GM19328 (cell line): Measurements from ENCODE around the gene GFY.

Experiments used
- ATAC-seq: cut with Tn5 transposase; IDR thresholded peaks from one replicate; pipeline ENCODE4 v1.9.1; 2021; ENCODE audit warnings: mild to moderate bottlenecking, moderate library complexity; ENCODE audit not compliant: unreplicated experiment

Gene GFY, protein sequence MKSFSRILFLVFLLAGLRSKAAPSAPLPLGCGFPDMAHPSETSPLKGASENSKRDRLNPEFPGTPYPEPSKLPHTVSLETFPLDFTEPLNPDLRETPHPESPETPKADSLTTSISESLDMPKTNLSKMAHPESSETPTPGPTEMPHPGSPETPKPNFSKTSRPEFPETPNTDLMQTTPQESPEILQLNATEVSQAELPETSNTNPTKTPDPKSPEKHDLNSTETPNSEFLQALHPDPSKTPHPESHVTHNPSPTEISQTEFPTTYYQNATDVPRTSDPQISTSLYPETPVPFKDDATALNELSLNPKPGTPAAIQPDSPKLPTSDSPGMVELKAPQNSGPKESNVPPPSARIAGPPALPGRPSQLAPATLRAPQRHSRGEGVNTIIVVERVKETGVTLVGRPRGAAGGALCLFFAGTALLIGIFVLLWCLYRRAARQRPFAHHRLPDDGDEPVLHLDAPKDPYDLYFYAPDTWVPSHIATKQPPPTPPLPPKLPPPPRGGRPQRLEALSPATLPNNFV

DNA sequence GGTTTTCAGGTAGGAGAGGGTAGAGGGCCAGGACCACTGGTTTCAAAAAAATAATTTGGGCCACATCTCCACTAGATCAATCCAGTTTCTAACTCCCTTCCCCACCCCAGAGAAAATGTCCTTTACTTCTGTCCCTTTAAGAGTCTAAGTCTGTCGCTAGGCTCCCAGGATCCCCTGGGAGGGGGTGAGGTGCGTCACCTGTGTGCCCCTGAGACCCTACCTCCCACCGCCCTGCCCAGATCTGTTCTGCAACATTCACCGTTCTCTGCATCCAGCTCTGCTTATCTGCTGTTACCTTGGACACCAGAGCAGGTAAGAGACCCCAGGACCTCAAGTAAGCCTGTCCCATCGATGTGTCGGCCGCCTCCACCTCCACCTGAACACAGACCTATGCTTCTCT lies at the start of gene GFY:
GFY (plus strand) TSS at position 211 of the 400 bp plus-strand sequence. CDS start 1,043 bp downstream, outside the sequence.
- ATAC-seq = no peak

DNA sequence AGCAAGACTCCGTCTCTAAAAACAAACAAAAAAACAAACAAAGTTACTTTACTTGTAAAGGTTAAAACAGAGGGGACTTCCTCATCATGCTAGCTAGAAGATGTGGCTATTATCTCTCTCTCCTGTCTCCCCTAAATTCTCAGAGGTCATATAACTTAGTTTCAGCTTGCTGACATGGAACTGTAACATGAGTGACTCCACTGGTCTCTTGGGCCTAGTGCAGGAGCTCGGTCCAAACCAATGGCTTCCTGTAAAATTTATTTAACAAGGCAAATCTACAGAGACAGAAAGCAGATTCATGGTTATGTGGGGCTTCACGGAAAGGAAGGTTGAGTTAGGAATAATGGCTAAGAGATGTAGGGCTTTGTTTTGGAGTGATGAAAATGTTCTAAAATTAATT lies 46.7 kb upstream of the GFY start:
- no peak for ATAC-seq

DNA sequence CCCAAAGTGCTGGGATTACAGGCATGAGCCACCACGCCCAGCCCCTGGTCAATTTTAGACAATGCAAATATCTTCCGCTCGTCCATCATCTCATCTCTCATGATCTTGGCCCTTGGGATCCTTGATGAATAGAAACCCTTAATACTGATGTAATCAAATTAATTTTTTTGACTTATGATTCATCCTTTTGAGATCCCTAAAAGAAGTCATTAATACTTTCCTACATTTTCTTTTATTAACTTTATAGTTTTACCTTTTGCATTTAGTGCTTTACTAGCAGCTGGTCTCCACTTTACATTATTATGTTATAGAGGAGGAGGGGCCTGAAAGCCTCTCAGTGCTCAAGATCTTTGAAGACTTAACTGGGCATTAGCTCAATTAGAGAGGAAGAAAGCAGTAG lies 44.8 kb upstream of the GFY start:
- no peak for ATAC-seq

DNA sequence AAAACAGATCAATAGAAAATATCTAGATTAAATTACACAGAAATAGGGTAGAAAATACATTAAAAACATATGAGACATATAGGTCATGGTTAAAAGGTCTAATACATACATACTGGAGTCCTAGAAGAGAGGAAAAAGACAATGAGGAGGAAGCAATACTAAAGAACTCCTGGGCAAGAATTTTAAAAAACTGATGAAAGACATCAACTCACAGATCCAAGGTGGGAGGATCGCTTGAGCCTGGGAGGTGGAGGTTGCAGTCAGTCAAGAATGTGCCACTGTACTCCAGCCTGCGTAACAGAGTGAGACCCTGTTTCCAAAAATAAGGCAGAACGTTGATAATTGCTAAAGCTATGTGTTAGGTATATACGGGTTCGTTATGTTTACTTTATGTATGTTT lies 42.5 kb upstream of the GFY start:
- no peak for ATAC-seq

DNA sequence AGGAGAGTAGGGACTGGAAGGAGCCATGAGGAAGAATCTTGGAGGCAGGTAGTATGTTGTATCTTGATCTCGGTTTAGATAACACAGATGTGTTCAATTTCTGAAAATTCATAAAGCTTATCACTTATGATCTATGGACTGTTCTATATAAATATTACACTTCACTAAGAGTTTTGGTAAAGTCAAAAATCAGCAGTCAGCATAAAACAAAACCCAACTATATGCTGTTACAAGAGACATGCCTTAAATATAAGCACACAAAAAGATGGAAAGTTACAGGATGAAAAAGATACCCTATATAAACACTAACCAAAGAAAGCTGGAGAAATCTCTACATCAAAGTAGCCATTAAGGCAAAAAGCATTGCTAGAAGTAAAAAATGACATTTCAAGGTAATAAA lies 41.6 kb upstream of the GFY start:
- no peak for ATAC-seq

DNA sequence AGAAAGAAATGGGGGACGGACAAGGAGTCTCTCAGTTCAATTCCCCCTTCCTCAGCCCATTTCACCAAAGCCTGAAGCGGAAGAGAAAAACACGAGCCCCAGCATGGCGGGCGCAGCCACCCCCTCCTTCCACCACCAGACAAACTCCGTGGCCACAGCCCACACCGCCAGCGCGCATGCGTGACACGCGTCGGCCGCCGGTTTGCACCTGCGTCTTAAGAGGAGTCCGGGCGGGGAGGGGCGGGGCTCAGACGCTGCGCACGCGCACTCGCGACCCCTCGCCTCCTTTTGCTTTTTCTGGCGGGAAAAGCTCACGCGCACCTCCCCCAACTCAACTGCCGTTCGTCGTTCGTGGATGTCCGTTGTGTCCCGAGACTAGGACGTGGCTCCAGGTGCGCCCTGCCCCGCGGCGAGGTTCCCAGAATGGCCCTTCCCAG lies 37.2 kb upstream of the GFY start, which contains the start of gene KASH5:
KASH5 (plus strand) TSS at position 314 of the 437 bp plus-strand sequence. CDS start 2,635 bp downstream, outside the sequence.
- no peak for ATAC-seq

DNA sequence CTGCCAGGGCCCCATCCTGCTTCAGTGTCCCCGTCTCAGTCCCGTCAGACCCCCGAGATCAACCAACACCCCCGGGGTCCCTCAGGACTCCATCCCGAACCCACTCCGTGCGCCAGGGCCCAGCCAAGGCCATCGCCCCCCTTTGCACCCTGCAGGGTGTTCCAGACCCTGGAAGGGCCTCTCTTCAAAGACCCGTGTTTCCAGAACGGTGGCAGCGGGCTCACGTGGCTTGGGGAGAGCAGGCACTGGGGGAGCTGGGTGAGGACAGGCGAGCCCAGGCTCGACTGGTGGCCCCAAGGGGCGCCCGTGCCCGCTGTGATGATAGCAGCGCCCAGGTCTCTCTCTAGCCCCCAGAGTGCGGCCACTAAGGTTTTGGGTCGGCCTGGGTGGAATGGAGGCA lies 35.8 kb upstream of the GFY start:
- no peak for ATAC-seq

DNA sequence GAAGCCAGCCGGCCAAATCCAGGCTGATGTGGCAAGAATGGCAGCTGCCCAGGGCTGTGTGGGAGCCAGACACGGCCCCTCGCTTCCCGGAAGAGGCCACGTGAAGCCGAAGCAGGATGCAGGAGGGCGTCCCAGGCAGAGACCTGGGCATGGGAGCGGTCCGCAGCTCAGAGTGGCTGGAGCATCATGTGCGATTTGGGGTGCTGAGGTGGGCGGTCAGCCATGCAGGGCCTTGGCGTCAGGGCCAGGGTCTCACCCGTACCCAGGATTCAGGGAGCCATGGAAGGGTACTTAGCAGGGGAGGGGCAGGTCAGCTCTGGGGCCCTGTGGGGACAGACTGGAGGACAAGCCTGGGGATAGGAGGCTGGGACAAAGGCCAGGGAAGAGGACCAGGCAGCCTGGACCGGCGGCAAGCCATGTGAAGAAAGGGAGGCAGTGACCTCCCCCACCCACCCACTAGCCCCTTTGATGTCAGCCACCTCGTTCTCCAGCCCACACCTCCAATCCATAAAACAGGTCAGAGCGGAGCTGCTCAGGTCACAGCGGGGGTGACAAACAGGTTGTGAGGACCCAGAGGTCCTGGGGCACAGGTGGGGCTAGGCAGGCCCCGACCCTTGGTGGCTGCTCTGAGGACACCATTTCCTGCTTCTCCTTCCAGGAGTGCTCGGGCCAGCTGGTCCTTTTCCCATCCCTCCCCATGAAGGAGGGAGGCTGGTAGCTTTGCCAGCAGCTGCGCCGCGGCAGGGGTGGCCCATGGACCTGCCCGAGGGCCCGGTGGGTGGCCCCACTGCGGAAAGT lies 34.9 kb upstream of the GFY start:
- no peak for ATAC-seq

DNA sequence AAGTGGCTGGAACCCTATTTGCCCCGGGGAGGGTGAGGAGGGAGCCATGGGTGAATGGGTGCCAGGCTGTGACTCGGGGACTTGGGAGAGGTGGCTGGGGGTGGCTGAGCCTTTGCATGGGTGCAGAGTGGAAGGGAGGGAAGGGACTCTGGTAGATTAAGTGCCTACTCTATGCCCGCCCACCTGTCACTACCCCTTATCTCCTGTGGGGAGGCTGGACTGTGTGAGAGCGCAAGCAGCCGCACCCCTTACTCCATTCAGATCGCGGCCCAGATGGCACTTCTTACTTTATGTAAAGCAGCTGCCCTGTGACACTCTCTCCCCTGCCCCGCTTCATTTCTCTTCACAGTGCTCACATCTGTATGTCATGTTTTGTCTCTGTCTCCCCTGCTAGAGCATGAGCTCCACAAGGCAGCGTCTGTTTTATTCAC lies 34.2 kb upstream of the GFY start:
- no peak for ATAC-seq

DNA sequence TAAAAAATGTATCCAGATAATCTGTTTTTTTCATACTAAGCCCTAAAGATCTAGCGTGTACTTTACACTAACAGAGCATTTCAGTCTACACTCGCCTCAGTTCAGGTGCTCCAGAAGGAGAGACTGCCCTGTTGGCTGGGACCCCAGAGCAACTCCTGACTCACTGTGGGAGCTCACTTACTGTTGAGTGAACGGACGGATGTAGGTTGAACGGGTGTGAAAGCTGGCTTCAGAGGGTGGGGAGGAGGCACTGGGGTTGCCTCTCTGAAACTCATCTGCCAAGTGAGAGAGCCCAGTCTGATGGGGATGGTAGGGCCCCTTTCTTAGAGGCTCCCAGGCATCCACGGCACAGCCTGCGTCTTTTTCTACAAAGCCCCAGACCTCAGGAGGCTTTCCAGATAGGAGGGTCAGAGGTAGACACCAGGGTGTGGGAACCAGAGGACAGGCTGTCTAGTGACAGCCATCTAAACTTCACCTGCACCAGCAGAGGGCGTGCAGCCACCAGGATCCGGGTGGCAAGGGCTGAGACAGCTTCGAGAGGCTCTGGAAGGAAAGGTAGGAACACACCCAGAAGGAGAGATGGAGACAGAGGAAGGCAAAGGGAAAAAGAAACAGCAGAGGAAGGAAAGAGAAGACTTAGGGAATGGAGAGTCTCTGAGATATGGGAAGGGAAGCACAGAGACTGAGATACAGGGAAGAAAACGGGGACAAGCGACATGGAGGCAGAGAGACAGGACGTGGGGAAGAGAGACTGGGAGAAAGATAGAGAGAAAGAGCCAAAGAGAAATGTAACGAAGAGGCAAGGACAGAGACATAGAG lies 33.4 kb upstream of the GFY start:
- no peak for ATAC-seq

DNA sequence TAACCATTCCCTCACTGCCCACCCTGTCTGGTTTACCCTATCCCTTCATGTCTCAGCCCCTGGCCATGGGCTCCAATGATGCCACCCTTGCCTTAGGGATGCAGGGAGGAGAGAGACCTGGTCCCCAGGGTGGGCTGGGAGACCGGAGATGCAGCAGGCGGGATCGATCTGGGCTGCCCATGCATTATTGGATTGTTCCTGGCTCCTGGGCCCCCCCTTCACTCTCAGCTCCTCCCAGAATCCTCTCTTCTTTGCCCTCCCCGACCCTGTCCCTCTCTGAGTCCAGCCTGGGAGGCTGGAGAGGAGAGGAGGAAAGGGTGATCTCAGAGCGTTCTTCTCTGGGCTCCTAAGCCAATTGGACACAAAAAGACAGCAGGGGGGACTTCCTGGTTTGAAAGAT lies 31.3 kb upstream of the GFY start:
- ATAC-seq = no peak

DNA sequence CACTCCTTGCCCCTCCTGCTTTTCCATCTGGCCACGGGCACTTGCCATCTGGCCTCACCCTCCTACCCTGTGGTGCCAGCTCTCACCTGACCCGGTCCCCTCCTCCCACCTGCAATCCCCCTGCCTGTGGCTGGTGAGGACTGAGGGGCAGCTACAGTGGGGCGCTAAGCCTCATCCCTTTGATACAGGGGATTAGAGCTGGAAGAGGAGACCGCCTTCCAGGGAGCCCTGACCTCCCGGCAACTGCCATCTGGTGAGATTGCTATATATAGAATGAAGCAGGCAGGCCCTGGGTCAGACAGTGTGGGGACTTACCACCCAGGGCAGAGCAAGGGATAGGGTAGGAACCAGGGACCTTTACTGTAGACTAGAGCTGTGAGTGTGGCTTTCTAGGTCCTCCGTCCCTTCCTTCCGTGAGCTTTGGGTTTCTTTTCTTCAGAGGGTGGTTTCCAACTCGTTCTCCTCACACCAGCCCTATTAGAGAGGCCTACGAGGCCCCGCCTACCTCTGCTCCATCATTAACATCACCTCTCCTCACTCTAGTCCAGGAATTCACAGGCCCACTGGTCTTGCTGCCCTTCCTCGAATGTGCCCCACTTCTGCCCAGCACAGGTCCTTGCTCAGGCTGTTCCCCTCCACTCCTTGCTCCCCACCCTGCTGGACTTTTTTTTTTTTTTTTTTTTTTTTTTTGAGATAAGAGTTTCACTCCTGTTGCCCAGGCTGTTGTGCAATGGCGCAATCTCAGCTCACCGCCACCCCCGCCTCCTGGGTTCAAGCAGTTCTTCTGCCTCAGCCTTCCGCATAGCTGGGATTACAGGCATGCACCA lies 29.4 kb upstream of the GFY start:
- ATAC-seq = no peak

DNA sequence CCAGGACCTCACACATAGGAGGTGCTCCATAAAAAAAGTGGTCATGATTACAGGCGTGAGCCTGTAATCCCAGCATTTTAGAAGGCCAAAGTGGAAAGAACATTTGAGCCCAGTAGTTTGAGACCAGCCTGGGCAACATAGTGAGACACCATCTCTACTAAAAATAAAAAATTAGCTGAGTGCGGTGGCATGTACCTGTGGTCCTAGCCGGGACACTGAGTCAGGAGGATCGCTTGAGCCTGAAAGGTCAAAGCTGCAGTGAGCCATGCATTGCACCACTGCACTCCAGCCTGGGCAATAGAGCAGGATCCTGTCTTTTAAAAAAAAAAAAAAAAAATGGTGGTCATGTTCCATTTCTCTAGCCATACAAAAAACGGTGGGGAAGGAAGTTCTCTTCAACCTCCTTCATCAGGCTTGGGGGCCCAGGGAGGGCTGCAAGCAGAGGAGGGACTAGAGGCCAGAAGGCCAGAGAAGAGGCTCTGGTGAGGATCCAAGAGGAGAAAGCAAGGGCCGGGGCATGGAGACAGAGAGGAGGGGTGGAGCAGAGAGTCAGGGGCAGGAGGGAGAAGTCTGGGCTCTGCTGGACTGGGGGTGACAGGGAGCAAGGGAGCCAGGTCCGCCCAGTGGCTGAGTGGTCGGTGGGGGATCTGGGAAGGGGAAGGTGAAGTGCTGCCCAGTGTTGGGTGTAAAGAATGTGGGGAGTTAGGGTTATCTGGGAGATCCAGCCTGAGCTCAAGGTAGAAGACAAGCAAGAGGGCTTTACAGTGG lies 28.3 kb upstream of the GFY start:
- no peak for ATAC-seq

DNA sequence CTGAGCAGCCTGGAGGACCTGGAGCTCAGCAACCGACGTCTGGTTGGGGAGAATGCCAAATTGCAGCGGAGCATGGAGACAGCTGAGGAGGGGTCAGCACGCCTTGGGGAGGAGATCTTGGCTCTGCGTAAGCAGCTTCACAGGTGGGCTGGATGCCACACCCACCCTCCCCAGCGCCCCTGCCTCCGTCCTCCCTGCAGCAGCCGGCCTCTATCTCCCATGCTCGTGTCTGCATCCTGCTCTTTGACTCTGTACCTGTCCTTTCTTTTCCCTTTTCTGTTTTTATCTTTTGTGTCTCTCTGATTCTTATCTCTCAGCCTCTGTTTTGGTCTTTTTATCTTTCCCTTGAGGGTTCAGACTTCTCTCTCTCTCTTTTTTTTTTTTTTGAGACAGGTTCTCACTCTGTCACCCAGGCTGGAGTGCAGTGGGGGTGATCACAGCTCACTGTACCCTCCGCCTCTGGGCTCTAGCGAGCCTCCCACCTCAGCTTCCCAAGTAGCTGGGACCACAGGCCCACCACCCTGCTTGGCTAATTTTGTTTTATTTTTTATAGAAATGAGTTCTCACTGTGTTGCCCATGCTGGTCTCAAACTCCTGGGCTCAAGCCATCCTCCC lies 27.1 kb upstream of the GFY start:
- no peak for ATAC-seq

DNA sequence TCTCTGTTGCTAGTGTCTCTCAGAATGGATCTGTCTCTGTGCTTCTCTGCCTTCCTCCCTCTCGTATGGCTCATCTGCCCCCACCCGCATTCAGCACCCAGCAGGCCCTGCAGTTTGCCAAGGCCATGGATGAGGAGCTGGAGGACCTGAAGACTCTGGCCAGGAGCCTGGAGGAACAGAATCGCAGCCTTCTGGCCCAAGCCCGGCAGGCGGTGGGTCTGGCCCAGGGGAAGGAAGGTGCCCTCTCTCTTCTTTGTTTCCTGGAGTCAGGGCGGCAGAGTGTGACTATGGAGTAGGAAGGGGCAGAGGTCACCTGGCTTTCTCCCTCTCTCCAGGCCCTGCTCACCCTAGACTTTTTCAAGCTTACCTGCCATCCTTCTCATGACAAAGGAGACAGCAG lies 26.3 kb upstream of the GFY start:
- no peak for ATAC-seq

DNA sequence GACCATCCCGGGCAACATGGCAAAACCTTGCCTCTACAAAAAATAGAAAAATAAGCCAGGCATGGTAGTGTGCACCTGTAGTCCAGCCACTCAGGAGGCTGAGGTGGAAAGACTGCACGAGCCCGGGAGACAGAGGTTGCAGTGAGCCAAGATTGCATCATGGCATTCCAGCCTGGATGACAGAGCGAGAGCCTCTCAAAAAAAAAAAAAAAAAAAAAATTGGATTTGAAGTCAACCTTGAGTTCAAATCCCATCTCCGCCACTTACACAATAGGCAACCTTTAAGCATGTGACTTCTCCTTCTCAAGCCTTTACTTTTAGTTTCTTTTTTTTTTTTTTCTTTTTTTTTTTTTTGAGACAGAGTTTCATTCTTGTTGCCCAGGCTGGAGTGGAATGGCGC lies 25.2 kb upstream of the GFY start:
- no peak for ATAC-seq

DNA sequence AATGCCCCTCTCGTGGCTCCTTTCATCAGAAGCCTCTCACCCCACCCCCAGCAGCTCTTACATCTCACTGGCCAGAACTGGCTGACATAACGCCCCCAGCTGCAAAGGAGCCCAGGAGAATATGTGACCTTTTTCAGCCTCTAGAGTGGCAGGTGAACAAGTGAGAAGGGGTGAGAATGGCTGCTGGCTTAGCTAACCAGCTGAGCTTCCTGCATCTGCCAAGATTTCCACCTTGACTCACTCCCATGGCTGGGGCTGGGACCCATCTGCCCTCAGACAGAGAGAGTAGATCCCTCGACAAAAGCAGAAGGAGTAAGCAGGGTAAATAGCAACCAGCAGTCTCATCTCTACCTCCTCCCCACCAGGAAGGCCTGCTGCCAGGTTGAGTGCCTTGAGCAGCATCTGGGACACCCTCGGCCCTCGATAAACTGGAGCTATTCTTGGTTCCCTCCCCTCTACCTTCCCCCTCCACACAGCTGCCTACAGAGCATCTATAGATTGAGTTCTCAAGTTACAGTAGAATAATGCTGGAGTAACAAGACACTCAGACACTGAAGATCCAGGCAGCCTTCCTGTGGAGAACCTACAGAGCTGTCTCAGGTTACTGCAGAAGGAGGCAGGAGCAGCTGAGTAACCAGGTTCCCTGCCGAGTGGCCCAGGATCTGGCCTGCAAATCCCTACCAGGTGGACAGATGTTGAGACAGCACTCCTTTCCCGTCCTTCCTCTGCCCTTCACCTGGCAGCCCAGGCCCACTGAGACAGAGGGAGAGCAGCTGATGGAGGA lies 21.6 kb upstream of the GFY start:
- ATAC-seq = no peak

DNA sequence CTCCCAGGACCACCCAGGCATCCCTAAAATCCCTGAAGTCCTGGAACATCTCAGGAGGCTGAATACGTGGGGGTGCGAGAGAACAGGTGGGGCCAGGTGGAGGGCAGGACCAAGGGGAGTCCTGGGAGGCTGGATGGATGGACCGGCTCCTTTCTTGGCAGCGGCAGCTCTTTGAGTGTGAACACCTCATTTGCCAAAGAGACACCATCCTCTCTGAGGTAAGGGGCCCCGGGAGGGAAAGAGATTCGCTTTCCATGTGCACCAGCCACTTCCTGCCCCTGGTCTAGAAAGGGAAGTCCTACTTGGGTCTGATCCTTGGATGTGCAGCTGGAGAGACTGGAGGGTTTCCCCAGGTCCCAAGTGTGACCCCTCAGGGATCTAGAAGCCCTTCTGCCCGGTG lies 18.1 kb upstream of the GFY start:
- ATAC-seq = no peak
